CD8-positive, alpha-beta memory T cell (primary cell): ENCODE measurements around the gene PPP4R3A. TPM values are rescaled to one million over a fixed set of nuclear protein-coding genes. Genes with fewer than 3 reads are reported as not detected.
"Not testable (repeated sequence)": the region's sequence is repeated elsewhere in the genome, so short reads cannot be mapped to it uniquely, and the experiment has no call there.

Experiments used
- CTCF ChIA-PET: fragments of 350-600 bp; sonication (Branson Sonifier 250); formaldehyde crosslinking; loops from one replicate; lab custom pipeline; 2021; ENCODE audit warnings: antibody characterized with exemption; lab: Charles Lee
- POLR2A ChIA-PET: fragments of 350-600 bp; sonication (Branson Sonifier 250); formaldehyde crosslinking; loops from one replicate; lab custom pipeline; 2021; ENCODE audit warnings: antibody characterized with exemption; lab: Charles Lee
- DNase-seq, 5 donors: peaks; one replicate each; pipeline versions ENCODE4 v3.0.0 to v3.0.0-alpha.2; 2020 to 2022; ENCODE audit warnings: mixed read lengths in 1 of 5
- H3K27ac ChIP-seq: one replicate; pipeline ENCODE4 v1.7.0; 2013; ENCODE audit warnings: low read depth, mild to moderate bottlenecking, low read length, moderate library complexity
- H3K27me3 ChIP-seq: 2 replicates; pipeline ENCODE4 v1.7.0; 2013; ENCODE audit warnings: low read length, mild to moderate bottlenecking; ENCODE audit not compliant: insufficient read depth, poor library complexity, severe bottlenecking
- H3K36me3 ChIP-seq: 2 replicates; pipeline ENCODE4 v1.7.0; 2013; ENCODE audit warnings: mild to moderate bottlenecking, low read length, moderate library complexity; ENCODE audit not compliant: insufficient read depth
- H3K4me1 ChIP-seq: 2 replicates; pipeline ENCODE4 v1.7.0; 2013; ENCODE audit warnings: mild to moderate bottlenecking, low read length, moderate library complexity; ENCODE audit not compliant: insufficient read depth
- H3K4me3 ChIP-seq: 2 replicates; pipeline ENCODE4 v1.7.0; 2013; ENCODE audit warnings: mild to moderate bottlenecking, low read length
- H3K9me3 ChIP-seq: 2 replicates; pipeline ENCODE4 v1.7.0; 2013; ENCODE audit warnings: mild to moderate bottlenecking, low read length
- H3K27ac Mint-ChIP-seq, 8 donors: one replicate each; pipeline ENCODE4 v1.8.0; 2020 to 2021; ENCODE audit warnings: mixed read lengths in 8 of 8, mild to moderate bottlenecking in 6 of 8, inconsistent platforms in 3 of 8, moderate library complexity in 3 of 8
- H3K27me3 Mint-ChIP-seq, 2 donors: one replicate each; pipeline ENCODE4 v1.8.0; 2020 to 2021; ENCODE audit warnings: mixed read lengths in 2 of 2, mild to moderate bottlenecking in 1 of 2, moderate library complexity in 1 of 2
- H3K36me3 Mint-ChIP-seq, 3 donors: one replicate each; pipeline ENCODE4 v1.8.0; 2020 to 2021; ENCODE audit warnings: mixed read lengths in 3 of 3, inconsistent platforms in 1 of 3, mild to moderate bottlenecking in 1 of 3
- H3K4me1 Mint-ChIP-seq, 3 donors: one replicate each; pipeline ENCODE4 v1.8.0; 2020 to 2021; ENCODE audit warnings: mixed read lengths in 3 of 3, inconsistent platforms in 1 of 3, mild to moderate bottlenecking in 1 of 3
- H3K4me3 Mint-ChIP-seq, 7 donors: one replicate each; pipeline ENCODE4 v1.8.0; 2020 to 2021; ENCODE audit warnings: mixed read lengths in 7 of 7, mild to moderate bottlenecking in 6 of 7, moderate library complexity in 4 of 7, inconsistent platforms in 2 of 7
- H3K9me3 Mint-ChIP-seq, 5 donors: one replicate each; pipeline ENCODE4 v1.8.0; 2020 to 2022; ENCODE audit warnings: mixed read lengths in 5 of 5, mild to moderate bottlenecking in 3 of 5, moderate library complexity in 2 of 5, inconsistent platforms in 1 of 5
- polyA plus RNA-seq: library from polyadenylated mRNA; unstranded; fragments of 300-500 nt; fragmentation: Illumina TruSeq; gene quantifications from one replicate; pipeline ENCODE4 v1.2.3, GENCODE V29; 2021
- total RNA-seq, 2 experiments: library from RNA; stranded (reverse); gene quantifications; one replicate each; pipeline ENCODE4 v1.2.3, GENCODE V29; 2021

Gene PPP4R3A
- total and polyA plus RNA-seq, 3 experiments from 2014 or later: 139 to 159 (median 158) TPM

DNA sequence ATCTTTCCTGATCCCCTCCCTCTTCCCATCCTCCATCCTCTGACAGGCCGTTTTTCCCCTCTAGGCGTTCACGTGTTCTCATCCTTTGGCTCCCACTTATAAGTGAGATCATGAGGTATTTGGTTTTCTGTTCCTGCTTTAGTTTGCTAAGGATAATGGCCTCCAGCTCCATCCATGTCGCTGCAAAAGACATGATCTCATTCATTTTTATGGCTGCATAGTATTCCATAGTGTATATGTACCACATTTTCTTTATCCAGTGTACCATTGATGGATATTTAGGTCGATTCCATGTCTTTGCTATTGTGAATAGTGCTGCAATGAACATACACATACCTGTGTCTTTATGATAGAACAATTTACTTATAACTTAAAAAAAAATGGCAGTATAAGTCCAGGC, 23.9 kb upstream of the PPP4R3A start:
- H3K9me3 Mint-ChIP-seq, H3K4me1 Mint-ChIP-seq, H3K27ac Mint-ChIP-seq, H3K36me3 ChIP-seq, H3K4me3 Mint-ChIP-seq, H3K27ac ChIP-seq, H3K4me3 ChIP-seq, CTCF ChIA-PET, H3K9me3 ChIP-seq, H3K27me3 ChIP-seq, POLR2A ChIA-PET, DNase-seq, H3K4me1 ChIP-seq: not testable (repeated sequence)
- H3K27me3 Mint-ChIP-seq: peaks cover 1 to 33% of the 10 kb centered on the region in 2 donors
- H3K36me3 Mint-ChIP-seq: peaks cover 0 to 13% (median 4%) of the 10 kb centered on the region in 3 donors

DNA sequence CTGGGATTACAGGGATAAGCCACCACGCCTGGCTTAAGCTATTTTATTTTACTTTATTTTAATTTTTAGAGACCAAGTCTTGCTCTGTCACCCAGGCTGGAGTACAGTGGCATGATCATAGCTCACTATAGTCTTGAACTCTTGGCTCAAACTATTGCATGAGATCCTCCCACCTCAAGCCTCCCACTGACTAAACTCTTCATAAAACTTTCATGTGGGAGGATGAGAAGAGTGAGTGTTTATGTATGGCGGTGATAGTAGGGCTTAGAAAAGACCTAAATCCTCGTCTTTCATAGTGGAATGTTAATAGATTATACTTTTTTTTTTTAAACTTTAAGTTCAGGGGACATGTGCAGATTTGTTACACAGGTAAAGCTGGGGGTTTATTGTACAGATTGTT, 23.5 kb upstream of the PPP4R3A start:
- Histone ChIP-seq H3K4me3 (no peak overlapping the region), H3K27me3 (no peaks in the 10 kb centered on the region), H3K4me1 (no peaks in the 10 kb centered on the region), H3K9me3 (no peaks in the 10 kb centered on the region), H3K36me3 (no peaks in the 10 kb centered on the region), H3K27ac (no peak overlapping the region)
- CTCF ChIA-PET: no interaction called here
- Mint-ChIP-seq H3K9me3 (peaks cover 0 to 5% (median 2%) of the 10 kb centered on the region in 5 donors), H3K4me3 (no peak overlapping the region), H3K4me1 (no peaks in the 10 kb centered on the region), H3K27me3 (peaks cover 1 to 33% of the 10 kb centered on the region in 2 donors), H3K36me3 (peaks cover 0 to 9% (median 4%) of the 10 kb centered on the region in 3 donors), H3K27ac (no peak overlapping the region)
- no peak for DNase-seq
- POLR2A ChIA-PET: no interaction called here

- H3K9me3 Mint-ChIP-seq: peaks cover 0 to 6% (median 1%) of the 10 kb centered on the region in 5 donors
- no peaks in the 10 kb centered on the region for H3K4me1 ChIP-seq
- peaks cover 2 to 4% of the 10 kb centered on the region in 2 donors for H3K27me3 Mint-ChIP-seq
- H3K27ac Mint-ChIP-seq: no peak overlapping the region
- H3K4me1 Mint-ChIP-seq: peaks cover 0 to 4% (median 0%) of the 10 kb centered on the region in 3 donors
- no peak overlapping the region for H3K4me3 ChIP-seq
- H3K27ac ChIP-seq: no peak overlapping the region
- H3K36me3 ChIP-seq: no peaks in the 10 kb centered on the region
- ChIA-PET CTCF (no interaction called here), POLR2A (no interaction called here)
- DNase-seq: no peak
- no peaks in the 10 kb centered on the region for H3K9me3 ChIP-seq
- H3K27me3 ChIP-seq: no peaks in the 10 kb centered on the region
- H3K36me3 Mint-ChIP-seq: no peaks in the 10 kb centered on the region
- H3K4me3 Mint-ChIP-seq: no peak overlapping the region
Measured at GRCh38 chr14:91523972-91524371, 13.9 kb upstream of the PPP4R3A start.

GRCh38 chr14:91521061-91521640, 11.0 kb upstream of the PPP4R3A start:
- H3K9me3 ChIP-seq: no peaks in the 10 kb centered on the region
- Mint-ChIP-seq H3K27me3 (peaks cover 1 to 15% of the 10 kb centered on the region in 2 donors), H3K36me3 (no peaks in the 10 kb centered on the region), H3K4me3 (no peak overlapping the region), H3K27ac (no peak overlapping the region), H3K9me3 (peaks cover 0 to 6% (median 1%) of the 10 kb centered on the region in 5 donors), H3K4me1 (peaks cover 0 to 4% (median 0%) of the 10 kb centered on the region in 3 donors)
- no peaks in the 10 kb centered on the region for H3K4me1 ChIP-seq
- no peak overlapping the region for H3K27ac ChIP-seq
- H3K36me3 ChIP-seq: no peaks in the 10 kb centered on the region
- H3K4me3 ChIP-seq: no peak overlapping the region
- ChIA-PET POLR2A (no interaction called here), CTCF (no interaction called here)
- DNase-seq: no peak
- no peaks in the 10 kb centered on the region for H3K27me3 ChIP-seq

DNA sequence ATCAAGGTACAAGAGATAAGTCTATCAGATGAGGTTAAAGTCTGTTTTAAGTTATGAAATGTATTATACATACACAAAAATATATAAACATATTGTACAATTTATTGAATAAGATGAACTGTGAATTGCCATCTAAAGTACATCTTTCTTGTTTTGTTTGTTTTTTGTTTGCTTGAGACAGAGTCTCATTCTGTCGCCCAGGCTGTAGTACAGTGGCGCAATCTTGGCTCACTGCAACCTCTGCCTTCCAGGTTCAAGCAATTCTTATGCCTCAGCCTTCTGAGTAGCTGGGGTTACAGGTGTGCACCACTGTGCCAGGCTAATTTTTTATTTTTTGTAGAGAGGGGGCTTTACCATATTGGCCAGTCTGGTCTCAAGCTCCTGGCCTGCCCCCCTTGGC, 10.0 kb upstream of the PPP4R3A start:
- peak overlapping the region in 1 of 7 donors; percentile 50 for H3K4me3 Mint-ChIP-seq
- Histone ChIP-seq H3K4me3 (no peak overlapping the region), H3K4me1 (no peaks in the 10 kb centered on the region), H3K9me3 (no peaks in the 10 kb centered on the region), H3K27me3 (no peaks in the 10 kb centered on the region), H3K27ac (no peak overlapping the region), H3K36me3 (no peaks in the 10 kb centered on the region)
- H3K4me1 Mint-ChIP-seq: peaks cover 0 to 4% (median 0%) of the 10 kb centered on the region in 3 donors
- ChIA-PET POLR2A (no interaction called here), CTCF (no interaction called here)
- peaks cover 0 to 6% (median 1%) of the 10 kb centered on the region in 5 donors for H3K9me3 Mint-ChIP-seq
- H3K27ac Mint-ChIP-seq: no peak overlapping the region
- H3K36me3 Mint-ChIP-seq: no peaks in the 10 kb centered on the region
- DNase-seq: no peak
- H3K27me3 Mint-ChIP-seq: peaks cover 3 to 15% of the 10 kb centered on the region in 2 donors

GRCh38 chr14:91519239-91520036, 9.3 kb upstream of the PPP4R3A start:
- H3K4me1 Mint-ChIP-seq: peaks cover 0 to 4% (median 0%) of the 10 kb centered on the region in 3 donors
- H3K27ac Mint-ChIP-seq: no peak overlapping the region
- no peaks in the 10 kb centered on the region for H3K36me3 Mint-ChIP-seq
- no peak overlapping the region for H3K4me3 Mint-ChIP-seq
- DNase-seq: no peak
- H3K27me3 ChIP-seq: no peaks in the 10 kb centered on the region
- H3K4me1 ChIP-seq: no peaks in the 10 kb centered on the region
- peaks cover 3 to 15% of the 10 kb centered on the region in 2 donors for H3K27me3 Mint-ChIP-seq
- no peaks in the 10 kb centered on the region for H3K36me3 ChIP-seq
- CTCF ChIA-PET: no interaction called here
- peaks cover 0 to 6% (median 1%) of the 10 kb centered on the region in 5 donors for H3K9me3 Mint-ChIP-seq
- no peaks in the 10 kb centered on the region for H3K9me3 ChIP-seq
- no peak overlapping the region for H3K27ac ChIP-seq
- no peak overlapping the region for H3K4me3 ChIP-seq
- POLR2A ChIA-PET: no interaction called here

- no peaks in the 10 kb centered on the region for H3K4me1 Mint-ChIP-seq
- peaks cover 0 to 6% (median 1%) of the 10 kb centered on the region in 5 donors for H3K9me3 Mint-ChIP-seq
- H3K27me3 Mint-ChIP-seq: peaks cover 1 to 11% of the 10 kb centered on the region in 2 donors
- no peak overlapping the region for H3K4me3 ChIP-seq
- no peaks in the 10 kb centered on the region for H3K27me3 ChIP-seq
- H3K9me3 ChIP-seq: no peaks in the 10 kb centered on the region
- no peaks in the 10 kb centered on the region for H3K36me3 ChIP-seq
- no peaks in the 10 kb centered on the region for H3K4me1 ChIP-seq
- peak overlapping the region in 1 of 7 donors; percentile 20 for H3K4me3 Mint-ChIP-seq
- peak overlapping the region in 2 of 8 donors; percentile 19 to 44 for H3K27ac Mint-ChIP-seq
- no peak for DNase-seq
- CTCF ChIA-PET: interaction anchor here (0.6 kb wide), 1 partner anchor 999 kb away, joined by 3 read pairs; no protein-coding TSS in a partner anchor
- POLR2A ChIA-PET: no interaction called here
- H3K36me3 Mint-ChIP-seq: no peaks in the 10 kb centered on the region
- no peak overlapping the region for H3K27ac ChIP-seq
Measured at GRCh38 chr14:91516663-91517388, 6.7 kb upstream of the PPP4R3A start.
